Dedifferentiated amniotic fluid mesenchymal stem cell (primary cell): ENCODE measurements around the gene MGLL.
"Not testable (repeated sequence)": the region's sequence is repeated elsewhere in the genome, so short reads cannot be mapped to it uniquely, and the experiment has no call there.

Source experiments
- DNase-seq: peaks from one replicate; pipeline ENCODE4 v3.0.0-alpha.2; 2016; ENCODE audit errors: extremely low spot score

Gene MGLL

GRCh38 chr3:127690823-127691452 is 131.4 kb downstream of the MGLL start:
- DNase-seq = peak; percentile 19

GRCh38 chr3:127690106-127690505 is 132.2 kb downstream of the MGLL start:
- peak; percentile 61 for DNase-seq

GRCh38 chr3:127689266-127689860 is 133.0 kb downstream of the MGLL start:
- DNase-seq = no peak

GRCh38 chr3:127688416-127689265 is 133.7 kb downstream of the MGLL start:
- DNase-seq = no peak

- DNase-seq = no peak
Measured at GRCh38 chr3:127688022-127688415, 134.3 kb downstream of the MGLL start.

GRCh38 chr3:127687228-127687737 is 135.0 kb downstream of the MGLL start:
- DNase-seq = no peak

- DNase-seq = no peak
Measured at GRCh38 chr3:127686512-127686894, 135.8 kb downstream of the MGLL start.

DNA sequence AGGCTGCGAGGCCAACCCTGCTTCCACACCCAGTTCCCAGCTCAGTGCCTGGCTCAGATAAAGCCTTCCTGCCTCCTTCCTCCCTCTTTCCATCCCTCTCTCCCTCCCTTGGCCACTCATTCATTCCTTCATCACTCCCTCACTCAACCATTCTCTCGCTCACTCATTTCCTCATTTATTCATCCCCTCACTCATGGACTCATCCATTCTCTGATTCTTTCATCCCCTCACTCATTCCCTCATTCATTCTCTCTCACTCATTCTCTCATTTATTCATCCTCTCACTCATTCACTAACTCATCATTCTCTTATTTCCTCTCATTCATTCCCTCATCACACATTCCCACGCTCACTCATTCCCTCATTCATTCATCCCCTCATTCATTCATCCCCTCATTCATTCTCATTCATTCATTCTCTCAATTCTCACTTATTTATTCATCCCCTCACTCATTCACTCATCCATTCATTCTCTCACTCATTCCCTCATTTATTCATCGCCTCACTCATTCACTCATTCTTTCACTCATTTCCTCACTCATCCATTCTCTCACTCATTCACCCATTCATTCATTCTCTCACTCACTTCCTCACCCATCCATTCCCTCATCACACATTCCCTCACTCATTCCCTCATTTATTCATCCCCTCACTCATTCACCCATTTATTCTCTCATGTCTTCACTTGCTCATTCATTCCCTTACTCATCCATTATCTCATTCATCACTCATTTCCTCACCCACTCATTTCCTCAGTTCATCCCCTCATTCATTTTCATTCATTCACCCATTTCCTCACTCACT is 136.4 kb downstream of the MGLL start:
- no peak for DNase-seq

- no peak for DNase-seq
Measured at GRCh38 chr3:127684871-127685707, 137.2 kb downstream of the MGLL start.

DNA sequence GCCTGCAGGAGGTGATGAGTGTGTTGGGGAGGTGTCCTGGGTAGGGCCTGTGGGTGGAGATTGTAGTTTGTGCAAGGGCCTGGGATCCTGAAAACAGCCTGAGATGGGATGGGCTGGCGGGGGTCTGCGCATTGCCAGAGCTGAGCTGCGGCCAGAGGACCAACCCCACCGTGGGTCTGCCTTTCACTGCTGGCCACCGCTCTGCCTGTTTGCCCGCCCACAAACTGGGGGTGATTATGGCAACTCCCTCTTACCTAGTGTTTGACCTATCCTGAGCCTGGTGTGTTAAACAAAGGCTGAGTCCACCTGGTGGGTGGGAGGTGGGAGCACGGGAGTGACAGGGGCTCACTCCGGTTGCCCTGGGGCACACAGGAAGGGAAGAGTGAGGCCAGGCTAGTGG is 139.8 kb downstream of the MGLL start:
- DNase-seq = no peak

DNA sequence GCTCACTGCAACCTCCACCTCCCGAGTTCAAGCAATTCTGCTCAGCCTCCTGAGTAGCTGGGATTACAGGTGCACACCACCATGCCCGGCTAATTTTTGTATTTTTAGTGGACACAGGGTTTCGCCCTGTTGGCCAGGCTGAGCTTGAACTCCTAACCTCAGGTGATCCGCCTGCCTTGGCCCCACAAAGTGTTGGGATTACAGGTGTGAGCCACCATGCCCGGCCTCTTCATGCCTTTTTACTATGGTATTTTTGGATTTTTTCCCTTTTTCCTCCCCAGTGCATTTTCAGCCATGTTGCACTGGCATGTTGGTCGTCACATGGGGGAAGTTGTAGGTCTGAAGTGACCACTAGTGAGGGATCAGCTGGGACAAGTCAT is 140.2 kb downstream of the MGLL start:
- DNase-seq = not testable (repeated sequence)

DNA sequence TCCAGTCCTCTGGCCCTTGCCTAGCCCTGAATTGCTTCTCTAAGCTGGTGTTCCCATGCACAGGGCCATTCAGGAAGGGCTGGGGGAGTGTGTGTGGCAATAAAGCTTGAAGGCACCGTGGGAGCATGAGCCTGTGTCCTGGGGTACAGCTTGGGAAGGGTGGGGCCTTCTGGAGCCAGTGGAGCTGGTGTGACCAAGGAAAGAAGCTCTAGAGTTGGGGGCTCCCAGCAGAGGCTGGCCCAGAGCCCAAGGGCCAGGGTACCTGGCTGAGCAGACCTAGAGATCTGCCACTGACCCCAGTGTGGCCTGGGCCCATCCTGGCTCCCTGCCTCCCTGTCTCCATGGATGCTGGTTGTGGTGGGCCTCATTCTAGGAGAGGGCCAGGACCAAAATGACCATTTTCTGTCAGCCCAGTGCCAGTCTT is 141.5 kb downstream of the MGLL start:
- no peak for DNase-seq

GRCh38 chr3:127680146-127680661 is 142.1 kb downstream of the MGLL start:
- no peak for DNase-seq

GRCh38 chr3:127679534-127680145 is 142.7 kb downstream of the MGLL start:
- no peak for DNase-seq

DNA sequence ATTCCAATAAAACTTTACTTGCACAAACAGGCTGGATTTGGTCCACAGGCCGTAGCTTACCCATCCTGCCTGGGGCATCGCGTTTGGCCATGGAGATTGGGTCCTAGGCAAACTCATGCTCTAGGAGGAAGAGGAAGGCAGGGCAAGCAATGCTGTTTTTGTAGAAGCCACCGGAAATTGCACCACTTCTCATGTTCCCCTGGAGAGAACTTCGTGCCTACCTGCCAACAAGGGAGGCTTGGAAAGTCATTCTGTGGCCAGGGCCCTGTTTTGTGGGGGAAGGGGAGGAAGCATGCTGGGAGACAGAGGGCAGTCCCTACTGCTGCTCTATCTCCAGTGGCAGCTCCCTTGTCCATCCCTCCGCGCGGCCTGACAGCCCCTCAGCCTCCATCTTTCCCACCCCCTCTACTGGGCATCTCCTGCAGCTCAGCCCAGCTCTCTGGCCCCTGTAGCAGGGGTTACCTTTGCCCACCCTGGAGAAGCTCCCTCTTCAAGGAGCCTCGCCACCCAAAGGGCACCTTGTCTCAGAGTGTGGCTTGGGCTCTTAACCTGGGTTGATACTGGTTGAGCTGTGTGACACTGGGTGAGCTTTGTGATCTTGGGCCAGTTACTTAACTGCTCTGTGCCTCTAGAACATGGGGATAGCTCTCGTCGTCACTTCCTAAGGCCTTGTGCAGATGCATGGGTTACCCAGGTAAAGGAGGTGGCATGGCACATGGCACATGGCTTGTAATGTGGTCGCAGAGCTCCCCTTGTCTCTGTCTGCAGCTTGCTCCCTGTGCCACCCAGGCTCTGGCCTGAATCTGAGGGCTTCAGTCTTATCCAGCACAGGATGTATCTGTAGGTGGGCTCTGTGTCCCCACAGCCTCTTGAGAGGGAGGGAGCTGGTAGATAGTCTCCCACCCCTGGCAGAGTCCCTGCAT is 143.4 kb downstream of the MGLL start:
- DNase-seq = no peak

DNA sequence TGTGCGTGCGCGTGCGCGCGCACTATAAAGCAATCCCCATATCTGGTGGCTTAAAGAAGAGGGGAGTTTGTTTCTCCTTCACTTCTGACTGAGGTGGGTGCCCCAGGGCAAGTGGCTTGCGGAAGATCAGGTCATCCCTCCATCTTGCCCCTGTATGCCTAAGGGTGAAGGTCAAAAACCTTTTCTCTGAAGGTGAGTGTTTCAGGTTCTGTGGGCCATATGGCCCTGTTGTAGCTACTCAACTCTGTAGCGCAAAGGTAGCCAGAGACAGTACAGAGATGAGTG is 144.1 kb downstream of the MGLL start:
- no peak for DNase-seq

DNA sequence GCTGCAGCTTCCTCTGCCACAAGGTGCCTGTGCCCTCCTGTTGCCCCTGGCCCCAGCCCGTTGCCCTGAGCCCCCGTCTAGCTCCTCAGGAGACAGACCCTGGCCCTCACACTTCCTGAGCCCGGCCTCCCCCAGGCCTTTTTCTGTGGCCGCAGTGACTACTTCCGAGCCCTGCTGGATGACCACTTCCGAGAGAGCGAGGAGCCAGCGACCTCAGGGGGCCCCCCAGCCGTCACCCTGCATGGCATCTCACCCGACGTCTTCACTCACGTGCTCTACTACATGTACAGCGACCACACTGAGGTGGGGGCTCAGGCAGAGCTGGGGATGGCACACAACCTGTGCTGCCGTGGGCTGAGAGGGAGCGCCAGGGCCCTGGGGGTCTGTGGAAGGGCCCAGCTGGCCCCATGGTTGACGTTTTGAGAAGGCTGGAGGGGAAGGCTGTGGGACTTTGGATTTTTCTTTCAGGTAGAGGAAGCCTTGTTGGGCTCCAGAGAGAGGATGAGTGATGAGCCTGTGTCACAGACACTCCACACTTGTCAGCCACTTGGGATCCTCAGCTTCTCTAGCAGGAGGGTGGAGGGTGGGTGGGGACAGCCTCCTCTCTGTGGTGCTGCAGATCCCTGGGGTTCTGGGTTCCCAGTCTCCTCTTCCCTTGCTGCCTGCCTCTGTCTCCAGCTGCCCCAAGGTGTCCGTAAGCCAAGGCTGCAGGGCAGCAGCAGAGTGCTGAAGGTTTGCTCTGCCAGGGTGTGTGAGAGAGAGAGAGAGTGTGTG is 144.6 kb downstream of the MGLL start:
- DNase-seq = no peak

- no peak for DNase-seq
Measured at GRCh38 chr3:127676921-127677351, 145.4 kb downstream of the MGLL start.

DNA sequence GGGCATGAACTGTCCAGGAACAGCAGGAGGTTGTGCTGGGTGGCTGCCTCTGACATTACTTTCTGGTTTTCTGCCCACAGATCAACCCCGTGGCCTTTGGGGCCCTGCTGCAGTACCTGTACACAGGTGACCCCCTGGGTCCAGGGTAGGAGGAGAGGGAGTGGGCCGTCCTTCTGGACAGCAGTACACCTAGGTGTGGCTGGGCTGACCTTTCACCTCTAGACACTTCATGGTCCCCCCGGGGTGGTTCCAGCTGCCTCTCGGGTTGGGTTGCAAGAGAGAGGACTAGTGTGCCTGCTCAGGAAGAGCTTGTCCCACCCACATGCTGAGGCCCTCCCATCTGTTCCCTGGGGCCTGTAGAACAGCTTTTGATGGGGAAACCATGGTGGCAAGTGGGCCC is 145.9 kb downstream of the MGLL start:
- no peak for DNase-seq
